ENCODE results near the gene CD53. TPM values are rescaled to one million over a fixed set of nuclear protein-coding genes. Genes with fewer than 3 reads are reported as not detected.
"Not testable (repeated sequence)": the region's sequence is repeated elsewhere in the genome, so short reads cannot be mapped to it uniquely, and the experiment has no call there.

Gene CD53
- total RNA-seq, 2 donors from 2014 or later, result 4.9 to 16.6 TPM

GRCh38 chr1:110857964-110858948, 14.7 kb upstream of the CD53 start:
- H3K4me3 ChIP-seq, result no peak overlapping the region
- no peaks in the 10 kb centered on the region for H3K36me3 ChIP-seq (replicated peaks in 1 of 2; ENCODE audit: insufficient read depth in 1 of 2, low read depth in 2 of 2)
- intact Hi-C loops (cut with DNase I), result no loop called here
- ATAC-seq (no peak), DNase-seq (no peak)
- no peaks in the 10 kb centered on the region for H3K4me1 ChIP-seq
- H3K27me3 ChIP-seq, result no peaks in the 10 kb centered on the region
- 45 to 50% methylated on average over 7 of the region's 7 CpGs for whole genome bisulfite sequencing, 2 donors
- no peaks in the 10 kb centered on the region for H3K9me3 ChIP-seq
- H3K27ac ChIP-seq, result no peak overlapping the region
- TF ChIP-seq POLR2A (IDR thresholded peaks at IDR 0.05), result no peak
- TF ChIP-seq, protein P1, sequence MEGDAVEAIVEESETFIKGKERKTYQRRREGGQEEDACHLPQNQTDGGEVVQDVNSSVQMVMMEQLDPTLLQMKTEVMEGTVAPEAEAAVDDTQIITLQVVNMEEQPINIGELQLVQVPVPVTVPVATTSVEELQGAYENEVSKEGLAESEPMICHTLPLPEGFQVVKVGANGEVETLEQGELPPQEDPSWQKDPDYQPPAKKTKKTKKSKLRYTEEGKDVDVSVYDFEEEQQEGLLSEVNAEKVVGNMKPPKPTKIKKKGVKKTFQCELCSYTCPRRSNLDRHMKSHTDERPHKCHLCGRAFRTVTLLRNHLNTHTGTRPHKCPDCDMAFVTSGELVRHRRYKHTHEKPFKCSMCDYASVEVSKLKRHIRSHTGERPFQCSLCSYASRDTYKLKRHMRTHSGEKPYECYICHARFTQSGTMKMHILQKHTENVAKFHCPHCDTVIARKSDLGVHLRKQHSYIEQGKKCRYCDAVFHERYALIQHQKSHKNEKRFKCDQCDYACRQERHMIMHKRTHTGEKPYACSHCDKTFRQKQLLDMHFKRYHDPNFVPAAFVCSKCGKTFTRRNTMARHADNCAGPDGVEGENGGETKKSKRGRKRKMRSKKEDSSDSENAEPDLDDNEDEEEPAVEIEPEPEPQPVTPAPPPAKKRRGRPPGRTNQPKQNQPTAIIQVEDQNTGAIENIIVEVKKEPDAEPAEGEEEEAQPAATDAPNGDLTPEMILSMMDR (IDR thresholded peaks at IDR 0.05), result no peak

- ATAC-seq (no peak), DNase-seq (no peak)
- Histone ChIP-seq H3K4me1 (no peaks in the 10 kb centered on the region), H3K9me3 (no peaks in the 10 kb centered on the region), H3K27ac (no peak overlapping the region), H3K27me3 (no peaks in the 10 kb centered on the region), H3K4me3 (no peak overlapping the region), H3K36me3 (replicated peaks in 1 of 2; ENCODE audit: insufficient read depth in 1 of 2, low read depth in 2 of 2) (no peaks in the 10 kb centered on the region)
- TF ChIP-seq, protein P1 (IDR thresholded peaks at IDR 0.05), result no peak
- TF ChIP-seq POLR2A (IDR thresholded peaks at IDR 0.05), result no peak
- WGBS, 2 donors, result 32 to 54% methylated on average over 2 of the region's 2 CpGs
- intact Hi-C loops (cut with DNase I), result no loop called here
Observed at GRCh38 chr1:110859062-110859461, 13.9 kb upstream of the CD53 start.

DNA sequence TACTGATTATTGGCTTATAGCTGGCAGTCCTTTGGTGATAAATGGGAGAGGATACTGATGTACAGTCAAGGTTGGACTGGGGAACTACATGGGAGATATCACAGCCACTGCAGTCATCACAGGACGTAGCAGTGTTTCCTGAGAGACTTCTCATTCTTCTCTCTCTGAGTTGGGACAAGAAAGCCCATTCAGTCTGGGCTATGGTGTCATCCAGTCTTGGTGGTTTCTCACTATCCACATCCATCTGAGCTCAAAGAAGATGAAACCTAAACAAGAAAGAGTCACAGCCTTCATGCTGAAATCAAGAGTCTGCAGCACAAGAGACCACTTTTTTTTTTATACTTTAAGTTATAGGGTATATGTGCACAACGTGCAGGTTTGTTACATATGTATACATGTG, 12.8 kb upstream of the CD53 start:
- Histone ChIP-seq H3K4me3 (no peak overlapping the region), H3K4me1 (no peaks in the 10 kb centered on the region), H3K9me3 (no peaks in the 10 kb centered on the region), H3K36me3 (replicated peaks in 1 of 2; ENCODE audit: insufficient read depth in 1 of 2, low read depth in 2 of 2) (no peaks in the 10 kb centered on the region), H3K27me3 (no peaks in the 10 kb centered on the region), H3K27ac (no peak overlapping the region)
- DNase-seq, result no peak
- intact Hi-C loops (cut with DNase I), result no loop called here
- TF ChIP-seq, protein P1 (IDR thresholded peaks at IDR 0.05), result no peak
- TF ChIP-seq POLR2A (IDR thresholded peaks at IDR 0.05), result no peak
- ATAC-seq, result no peak
- 59 to 62% methylated on average over 2 of the region's 2 CpGs for WGBS, 2 donors

DNA sequence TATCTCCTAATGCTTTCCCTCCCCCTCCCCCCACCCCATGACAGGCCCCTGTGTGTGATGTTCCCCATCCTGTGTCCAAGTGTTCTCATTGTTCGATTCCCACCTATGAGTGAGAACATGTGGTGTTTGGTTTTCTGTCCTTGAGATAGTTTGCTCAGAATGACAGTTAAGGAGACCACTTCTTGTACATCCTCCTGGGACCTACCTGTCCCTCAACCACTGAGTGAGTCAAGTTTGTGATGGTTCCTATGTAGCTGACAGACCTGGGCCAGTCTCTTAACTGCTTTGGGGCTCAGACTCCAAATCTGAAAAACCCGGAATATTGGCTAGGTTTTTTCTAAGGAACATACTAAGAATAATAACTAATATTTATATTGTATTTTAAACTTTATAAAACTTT, 12.3 kb upstream of the CD53 start:
- H3K4me1 ChIP-seq; H3K9me3 ChIP-seq; ATAC-seq; H3K4me3 ChIP-seq; H3K27ac ChIP-seq; DNase-seq; H3K27me3 ChIP-seq; intact Hi-C loops (cut with DNase I); H3K36me3 ChIP-seq (replicated peaks in 1 of 2; ENCODE audit: insufficient read depth in 1 of 2, low read depth in 2 of 2): not testable (repeated sequence)
- 25 to 77% methylated on average over 2 of the region's 2 CpGs for WGBS, 2 donors

GRCh38 chr1:110861942-110862341, 11.0 kb upstream of the CD53 start:
- H3K4me1 ChIP-seq; H3K27me3 ChIP-seq; H3K27ac ChIP-seq; H3K36me3 ChIP-seq (replicated peaks in 1 of 2; ENCODE audit: insufficient read depth in 1 of 2, low read depth in 2 of 2); ATAC-seq; H3K9me3 ChIP-seq; intact Hi-C loops (cut with DNase I); H3K4me3 ChIP-seq; DNase-seq: not testable (repeated sequence)
- WGBS, 2 donors, result 63 to 84% methylated on average over 1 of the region's 1 CpG

Data from body of pancreas (tissue), 4 donors.